Duodenal mucosa (tissue), 2 donors: ENCODE measurements around the gene TTLL6.

ENCODE experiments used
- H3K27ac ChIP-seq: one replicate; pipeline ENCODE4 v1.7.0; 2013; ENCODE audit warnings: low read depth, low read length
- H3K27me3 ChIP-seq, 2 donors: one replicate each; pipeline ENCODE4 v1.7.0; 2013; ENCODE audit warnings: low read length in 2 of 2, control low read depth in 1 of 2; ENCODE audit not compliant: insufficient read depth in 2 of 2, control insufficient read depth in 1 of 2
- H3K36me3 ChIP-seq, 2 donors: one replicate each; pipeline ENCODE4 v1.7.0; 2013; ENCODE audit warnings: low read length in 2 of 2, control low read depth in 1 of 2; ENCODE audit not compliant: insufficient read depth in 2 of 2, control insufficient read depth in 1 of 2
- H3K4me1 ChIP-seq, 2 donors: one replicate each; pipeline ENCODE4 v1.7.0; 2013; ENCODE audit warnings: low read length in 2 of 2, control low read depth in 1 of 2; ENCODE audit not compliant: insufficient read depth in 2 of 2, control insufficient read depth in 1 of 2
- H3K4me3 ChIP-seq, 2 donors: one replicate each; pipeline ENCODE4 v1.7.0; 2013; ENCODE audit warnings: low read length in 2 of 2, low read depth in 1 of 2
- H3K9ac ChIP-seq, 2 donors: one replicate each; pipeline ENCODE4 v1.7.0; 2013; ENCODE audit warnings: low read length in 2 of 2, low read depth in 1 of 2
- H3K9me3 ChIP-seq, 2 donors: one replicate each; pipeline ENCODE4 v1.7.0; 2013; ENCODE audit warnings: low read length in 2 of 2, control low read depth in 1 of 2; ENCODE audit not compliant: control insufficient read depth in 1 of 2

Gene TTLL6

GRCh38 chr17:48740537-48740936 lies 76.5 kb downstream of the TTLL6 start:
- Histone ChIP-seq H3K4me3 (no peak overlapping the region), H3K27ac (no peak overlapping the region), H3K36me3 (no peaks in the 10 kb centered on the region), H3K9ac (no peak overlapping the region), H3K27me3 (peaks cover 80 to 81% of the 10 kb centered on the region in 2 donors), H3K4me1 (no peaks in the 10 kb centered on the region), H3K9me3 (no peaks in the 10 kb centered on the region)

GRCh38 chr17:48738803-48739526 lies 78.1 kb downstream of the TTLL6 start:
- H3K9ac ChIP-seq, result no peak overlapping the region
- H3K4me1 ChIP-seq, result no peaks in the 10 kb centered on the region
- H3K9me3 ChIP-seq, result no peaks in the 10 kb centered on the region
- H3K36me3 ChIP-seq, result no peaks in the 10 kb centered on the region
- H3K4me3 ChIP-seq, result no peak overlapping the region
- peaks cover 80 to 83% of the 10 kb centered on the region in 2 donors for H3K27me3 ChIP-seq
- no peak overlapping the region for H3K27ac ChIP-seq

GRCh38 chr17:48738424-48738802 lies 78.6 kb downstream of the TTLL6 start:
- Histone ChIP-seq H3K27ac (no peak overlapping the region), H3K4me1 (no peaks in the 10 kb centered on the region), H3K27me3 (peaks cover 80 to 83% of the 10 kb centered on the region in 2 donors), H3K9me3 (no peaks in the 10 kb centered on the region), H3K36me3 (no peaks in the 10 kb centered on the region), H3K4me3 (no peak overlapping the region), H3K9ac (no peak overlapping the region)

GRCh38 chr17:48737330-48738043 lies 79.5 kb downstream of the TTLL6 start:
- no peak overlapping the region for H3K9ac ChIP-seq
- H3K27ac ChIP-seq, result no peak overlapping the region
- no peaks in the 10 kb centered on the region for H3K9me3 ChIP-seq
- H3K36me3 ChIP-seq, result no peaks in the 10 kb centered on the region
- H3K4me1 ChIP-seq, result no peaks in the 10 kb centered on the region
- H3K4me3 ChIP-seq, result no peak overlapping the region
- H3K27me3 ChIP-seq, result peaks cover 80 to 83% of the 10 kb centered on the region in 2 donors

- no peaks in the 10 kb centered on the region for H3K36me3 ChIP-seq
- H3K4me1 ChIP-seq, result no peaks in the 10 kb centered on the region
- H3K27me3 ChIP-seq, result peaks cover 80 to 85% of the 10 kb centered on the region in 2 donors
- H3K9me3 ChIP-seq, result no peaks in the 10 kb centered on the region
- no peak overlapping the region for H3K27ac ChIP-seq
- H3K4me3 ChIP-seq, result no peak overlapping the region
- no peak overlapping the region for H3K9ac ChIP-seq
These were observed 82.0 kb downstream of the TTLL6 start for GRCh38 chr17:48735062-48735351.

GRCh38 chr17:48734333-48735061 lies 82.5 kb downstream of the TTLL6 start:
- Histone ChIP-seq H3K36me3 (no peaks in the 10 kb centered on the region), H3K4me3 (no peak overlapping the region), H3K9ac (no peak overlapping the region), H3K9me3 (no peaks in the 10 kb centered on the region), H3K4me1 (no peaks in the 10 kb centered on the region), H3K27me3 (peaks cover 83 to 91% of the 10 kb centered on the region in 2 donors), H3K27ac (no peak overlapping the region)

- peaks cover 84 to 90% of the 10 kb centered on the region in 2 donors for H3K27me3 ChIP-seq
These were observed 83.2 kb downstream of the TTLL6 start for GRCh38 chr17:48733632-48734328.

GRCh38 chr17:48732688-48733629 lies 84.1 kb downstream of the TTLL6 start:
- no peak overlapping the region for H3K4me3 ChIP-seq
- H3K27me3 ChIP-seq, result peaks cover 83 to 90% of the 10 kb centered on the region in 2 donors
- no peak overlapping the region for H3K9ac ChIP-seq
- H3K36me3 ChIP-seq, result no peaks in the 10 kb centered on the region
- no peak overlapping the region for H3K27ac ChIP-seq
- peaks cover 8 to 10% of the 10 kb centered on the region in 2 donors for H3K4me1 ChIP-seq
- H3K9me3 ChIP-seq, result no peaks in the 10 kb centered on the region

More at GRCh38 chr17:48733632-48734328, 83.2 kb downstream of the TTLL6 start:
- no peak overlapping the region for H3K4me3 ChIP-seq
- no peaks in the 10 kb centered on the region for H3K36me3 ChIP-seq
- no peak overlapping the region for H3K9ac ChIP-seq
- H3K9me3 ChIP-seq, result no peaks in the 10 kb centered on the region
- H3K4me1 ChIP-seq, result peaks cover under 1 to 2% of the 10 kb centered on the region in 2 donors
- H3K27ac ChIP-seq, result no peak overlapping the region

- no peak overlapping the region for H3K9ac ChIP-seq
- no peak overlapping the region for H3K4me3 ChIP-seq
- H3K27me3 ChIP-seq, result peaks cover 91 to 96% of the 10 kb centered on the region in 2 donors
- H3K27ac ChIP-seq, result no peak overlapping the region
- peaks cover 10 to 16% of the 10 kb centered on the region in 2 donors for H3K4me1 ChIP-seq
- no peaks in the 10 kb centered on the region for H3K9me3 ChIP-seq
- H3K36me3 ChIP-seq, result no peaks in the 10 kb centered on the region
These were observed 85.7 kb downstream of the TTLL6 start for GRCh38 chr17:48731355-48731754.
